ENCODE measurements around the gene CDK6.

The CDK6 gene

DNA sequence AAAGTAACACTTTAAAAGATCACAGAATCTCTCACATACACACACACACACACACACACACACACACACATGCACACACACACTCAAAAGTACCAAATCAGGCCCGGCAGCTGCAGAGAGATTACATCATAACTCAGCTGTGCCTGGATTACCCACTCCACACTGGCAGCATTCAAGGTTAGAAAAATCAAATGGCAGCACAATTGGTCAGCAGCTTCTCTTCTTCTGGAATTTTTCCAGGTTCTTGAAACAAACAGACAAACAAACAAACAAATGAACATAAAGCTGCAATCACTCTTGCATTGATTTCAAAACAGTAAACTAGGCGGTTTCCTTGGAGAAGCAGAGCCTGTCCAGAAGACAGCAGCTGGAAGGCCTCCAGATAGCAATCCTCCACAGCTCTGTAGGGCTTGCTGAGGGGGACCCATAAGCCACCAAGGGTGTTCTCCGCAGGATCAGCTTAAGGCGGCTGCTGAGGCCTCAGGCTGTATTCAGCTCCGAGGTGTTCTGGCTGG lies 221.7 kb downstream of the CDK6 start:
- H3K4me3 ChIP-seq (ENCODE audit: low read depth, low read length): no peak overlapping the region
- DNase-seq (ENCODE audit: low read depth): no peak

DNA sequence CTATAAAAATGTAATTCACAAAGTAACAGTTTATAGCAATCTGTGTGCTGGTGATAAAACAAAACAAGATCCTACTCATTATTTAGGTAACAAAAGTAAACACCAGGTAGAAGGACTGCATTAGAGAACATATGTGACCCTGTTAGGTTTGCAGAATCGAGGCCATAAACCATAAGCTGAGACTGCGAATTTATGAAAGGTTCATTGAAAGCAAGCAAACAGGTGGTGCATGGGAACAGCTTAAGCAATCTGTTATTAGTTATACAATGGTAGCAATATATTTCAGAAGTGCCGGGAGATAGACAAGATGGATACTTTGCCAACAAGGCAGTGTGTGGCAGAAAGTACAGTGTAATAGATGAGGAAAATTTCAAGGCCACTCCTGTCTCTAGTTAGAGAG lies 222.7 kb downstream of the CDK6 start:
- DNase-seq (ENCODE audit: low read depth): no peak
- H3K4me3 ChIP-seq (ENCODE audit: low read depth, low read length): no peak overlapping the region
- TF ChIP-seq, protein P1, sequence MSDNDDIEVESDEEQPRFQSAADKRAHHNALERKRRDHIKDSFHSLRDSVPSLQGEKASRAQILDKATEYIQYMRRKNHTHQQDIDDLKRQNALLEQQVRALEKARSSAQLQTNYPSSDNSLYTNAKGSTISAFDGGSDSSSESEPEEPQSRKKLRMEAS (IDR thresholded peaks at IDR 0.05; ENCODE audit: low read depth, low read length): no peak
- TF ChIP-seq, protein P2, sequence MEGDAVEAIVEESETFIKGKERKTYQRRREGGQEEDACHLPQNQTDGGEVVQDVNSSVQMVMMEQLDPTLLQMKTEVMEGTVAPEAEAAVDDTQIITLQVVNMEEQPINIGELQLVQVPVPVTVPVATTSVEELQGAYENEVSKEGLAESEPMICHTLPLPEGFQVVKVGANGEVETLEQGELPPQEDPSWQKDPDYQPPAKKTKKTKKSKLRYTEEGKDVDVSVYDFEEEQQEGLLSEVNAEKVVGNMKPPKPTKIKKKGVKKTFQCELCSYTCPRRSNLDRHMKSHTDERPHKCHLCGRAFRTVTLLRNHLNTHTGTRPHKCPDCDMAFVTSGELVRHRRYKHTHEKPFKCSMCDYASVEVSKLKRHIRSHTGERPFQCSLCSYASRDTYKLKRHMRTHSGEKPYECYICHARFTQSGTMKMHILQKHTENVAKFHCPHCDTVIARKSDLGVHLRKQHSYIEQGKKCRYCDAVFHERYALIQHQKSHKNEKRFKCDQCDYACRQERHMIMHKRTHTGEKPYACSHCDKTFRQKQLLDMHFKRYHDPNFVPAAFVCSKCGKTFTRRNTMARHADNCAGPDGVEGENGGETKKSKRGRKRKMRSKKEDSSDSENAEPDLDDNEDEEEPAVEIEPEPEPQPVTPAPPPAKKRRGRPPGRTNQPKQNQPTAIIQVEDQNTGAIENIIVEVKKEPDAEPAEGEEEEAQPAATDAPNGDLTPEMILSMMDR (IDR thresholded peaks at IDR 0.05; ENCODE audit: low read depth, low read length): no peak
- TF ChIP-seq POLR2A (IDR thresholded peaks at IDR 0.05; ENCODE audit: extremely low read depth, insufficient read length) (no peak), MYC (IDR thresholded peaks at IDR 0.05; ENCODE audit: low read depth, low read length) (no peak)

More for the DNA sequence above, 221.7 kb downstream of the CDK6 start:
- TF ChIP-seq, protein P1 (IDR thresholded peaks at IDR 0.05; ENCODE audit: low read depth, low read length): no peak
- TF ChIP-seq POLR2A (IDR thresholded peaks at IDR 0.05; ENCODE audit: extremely low read depth, insufficient read length) (no peak), MYC (IDR thresholded peaks at IDR 0.05; ENCODE audit: low read depth, low read length) (no peak)

DNA sequence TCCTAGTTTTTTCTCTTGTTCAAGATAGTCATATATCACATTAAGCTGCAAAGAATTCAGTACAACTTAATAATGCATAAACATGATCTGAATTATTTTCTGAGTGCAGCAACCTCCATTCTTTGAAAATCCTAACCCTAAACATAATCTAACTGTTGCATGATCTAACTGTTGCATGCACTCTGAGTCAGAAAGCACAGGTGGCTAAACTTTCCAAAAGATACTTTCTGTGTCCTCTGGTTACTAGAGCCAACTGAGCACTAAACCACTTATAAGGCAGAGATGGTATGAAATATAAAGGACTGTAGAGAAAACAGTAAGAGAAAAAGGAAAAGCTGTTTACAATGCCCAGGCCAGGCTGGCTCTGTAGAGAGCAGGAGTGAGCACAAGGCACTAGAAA lies 223.2 kb downstream of the CDK6 start:
- no peak for DNase-seq (ENCODE audit: low read depth)
- TF ChIP-seq, protein P1 (IDR thresholded peaks at IDR 0.05; ENCODE audit: low read depth, low read length): no peak
- no peak for TF ChIP-seq POLR2A (IDR thresholded peaks at IDR 0.05; ENCODE audit: extremely low read depth, insufficient read length)
- TF ChIP-seq MYC (IDR thresholded peaks at IDR 0.05; ENCODE audit: low read depth, low read length): no peak
- TF ChIP-seq, protein P2 (IDR thresholded peaks at IDR 0.05; ENCODE audit: low read depth, low read length): no peak
- no peak overlapping the region for H3K4me3 ChIP-seq (ENCODE audit: low read depth, low read length)

DNA sequence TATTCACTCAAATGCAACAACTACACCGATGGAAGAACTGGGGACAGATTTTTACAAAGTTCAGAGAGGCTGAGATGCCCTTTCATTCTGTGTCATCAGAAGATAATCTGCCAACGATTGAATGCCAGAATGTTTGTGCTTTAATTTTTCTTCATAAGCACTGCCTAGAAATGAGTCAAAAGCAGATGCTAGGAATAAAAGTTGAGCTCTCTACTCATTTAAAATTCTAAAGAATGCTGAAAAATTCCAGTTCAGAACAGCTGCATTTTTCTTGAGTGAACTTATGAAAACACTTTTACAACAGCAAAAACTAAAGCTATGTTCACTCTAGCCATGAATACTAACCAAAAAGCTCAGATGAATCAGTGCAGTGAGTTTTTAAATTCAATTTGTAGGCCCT lies 223.9 kb downstream of the CDK6 start:
- DNase-seq (ENCODE audit: low read depth): no peak
- H3K4me3 ChIP-seq (ENCODE audit: low read depth, low read length): no peak overlapping the region
- TF ChIP-seq MYC (IDR thresholded peaks at IDR 0.05; ENCODE audit: low read depth, low read length) (no peak), POLR2A (IDR thresholded peaks at IDR 0.05; ENCODE audit: extremely low read depth, insufficient read length) (no peak)
- TF ChIP-seq, protein P2 (IDR thresholded peaks at IDR 0.05; ENCODE audit: low read depth, low read length): no peak
- TF ChIP-seq, protein P1 (IDR thresholded peaks at IDR 0.05; ENCODE audit: low read depth, low read length): no peak

DNA sequence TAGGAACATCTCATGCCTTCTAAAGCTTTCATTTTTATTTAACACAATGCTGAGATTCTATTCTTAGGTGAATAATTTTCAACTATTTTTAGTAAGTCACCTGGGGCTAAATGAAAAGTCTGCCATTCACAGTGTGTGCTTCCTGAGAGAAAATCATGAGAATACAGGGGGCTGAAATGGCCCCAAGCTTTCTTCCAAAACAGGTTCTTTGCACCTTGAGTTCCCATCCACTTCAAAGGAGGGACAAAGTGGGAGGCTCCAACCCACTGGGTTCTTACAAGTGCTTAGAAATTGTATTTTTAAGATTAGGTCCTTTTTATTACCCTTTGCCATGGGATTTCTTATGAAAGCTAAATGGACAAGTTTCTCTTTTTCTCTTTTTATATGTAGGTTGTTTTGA lies 224.6 kb downstream of the CDK6 start:
- TF ChIP-seq, protein P2 (IDR thresholded peaks at IDR 0.05; ENCODE audit: low read depth, low read length): no peak
- TF ChIP-seq MYC (IDR thresholded peaks at IDR 0.05; ENCODE audit: low read depth, low read length): no peak
- TF ChIP-seq, protein P1 (IDR thresholded peaks at IDR 0.05; ENCODE audit: low read depth, low read length): no peak
- TF ChIP-seq POLR2A (IDR thresholded peaks at IDR 0.05; ENCODE audit: extremely low read depth, insufficient read length): no peak
- no peak overlapping the region for H3K4me3 ChIP-seq (ENCODE audit: low read depth, low read length)
- no peak for DNase-seq (ENCODE audit: low read depth)

DNA sequence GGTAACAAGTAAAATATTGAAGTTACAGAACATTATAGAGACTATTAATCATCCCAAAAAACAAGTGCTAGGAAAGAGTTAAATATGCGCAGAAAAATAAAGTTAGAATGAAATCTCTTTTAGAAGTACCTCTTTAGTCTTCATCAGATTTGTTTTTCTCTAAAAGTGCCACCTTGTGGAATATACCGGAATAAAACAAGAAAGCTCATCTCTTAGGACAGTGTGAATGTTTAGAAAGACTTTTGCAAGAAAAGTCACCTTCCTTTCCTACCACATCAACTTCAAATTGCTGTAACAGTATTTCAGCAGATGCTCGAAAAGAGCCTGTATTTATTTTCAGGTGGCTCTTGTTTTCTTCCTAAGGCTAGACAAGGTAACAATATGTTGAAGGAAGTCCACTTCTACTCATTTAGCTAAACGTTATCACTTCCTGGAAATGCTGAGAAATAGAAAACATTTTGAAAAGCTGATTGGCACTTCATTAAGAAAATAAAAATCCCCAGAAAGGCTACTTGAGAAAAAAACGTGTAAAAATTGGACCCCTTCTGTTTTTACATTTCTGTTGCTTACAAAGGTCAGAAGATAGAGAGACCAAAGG lies 226.4 kb downstream of the CDK6 start:
- no peak for TF ChIP-seq POLR2A (IDR thresholded peaks at IDR 0.05; ENCODE audit: extremely low read depth, insufficient read length)
- TF ChIP-seq, protein P1 (IDR thresholded peaks at IDR 0.05; ENCODE audit: low read depth, low read length): no peak
- TF ChIP-seq, protein P2 (IDR thresholded peaks at IDR 0.05; ENCODE audit: low read depth, low read length): peak; percentile 21
- no peak for TF ChIP-seq MYC (IDR thresholded peaks at IDR 0.05; ENCODE audit: low read depth, low read length)

More for the DNA sequence above, 226.4 kb downstream of the CDK6 start:
- H3K4me3 ChIP-seq (ENCODE audit: low read depth, low read length): no peak overlapping the region
- peak; percentile 47 for DNase-seq (ENCODE audit: low read depth)

Data from NB4 (cell line).